Thyroid gland (tissue), 4 donors: ENCODE data around the gene SH3TC1.

Source experiments
- CTCF ChIP-seq, 6 experiments: fragments of 200-600 bp in 3 of 6; fragments of 450-650 bp in 3 of 6; sonication (generic) in 3 of 6; IDR thresholded peaks; one replicate each; pipeline ENCODE4 v1.5.1; 2016 to 2019; ENCODE audit warnings: antibody characterized with exemption in 6 of 6, mild to moderate bottlenecking in 2 of 6, inconsistent platforms in 1 of 6, moderate library complexity in 1 of 6
- POLR2A ChIP-seq, 2 donors: fragments of 450-650 bp; IDR thresholded peaks; one replicate each; pipeline ENCODE4 v1.6.1; 2017; ENCODE audit warnings: antibody characterized with exemption in 2 of 2, mild to moderate bottlenecking in 2 of 2, moderate library complexity in 1 of 2

GRCh38 chr4:8282742-8283141 lies 83.7 kb downstream of the SH3TC1 start:
- TF ChIP-seq CTCF (IDR thresholded peaks at IDR 0.05) (no peak), POLR2A (IDR thresholded peaks at IDR 0.05) (no peak)
